ENCODE measurements around the gene CLNK. TPM values are rescaled to one million over a fixed set of nuclear protein-coding genes. Genes with fewer than 3 reads are reported as not detected.

CLNK gene
- total RNA-seq, 5 donors from 2014 or later (not counting 1 experiment from before 2014, with no cell fraction given): 0.07 to 0.39 (median 0.20) TPM

GRCh38 chr4:10703766-10704429, 19.3 kb upstream of the CLNK start:
- H3K36me3 ChIP-seq (ENCODE audit: control insufficient read depth in 2 of 2, extremely low read depth in 1 of 2, insufficient read depth in 1 of 2, low read length in 1 of 2): no peaks in the 10 kb centered on the region
- H3K4me1 Mint-ChIP-seq: no peaks in the 10 kb centered on the region
- WGBS (ENCODE audit: insufficient coverage): no CpG with 5 or more reads among the region's 3 CpGs

DNA sequence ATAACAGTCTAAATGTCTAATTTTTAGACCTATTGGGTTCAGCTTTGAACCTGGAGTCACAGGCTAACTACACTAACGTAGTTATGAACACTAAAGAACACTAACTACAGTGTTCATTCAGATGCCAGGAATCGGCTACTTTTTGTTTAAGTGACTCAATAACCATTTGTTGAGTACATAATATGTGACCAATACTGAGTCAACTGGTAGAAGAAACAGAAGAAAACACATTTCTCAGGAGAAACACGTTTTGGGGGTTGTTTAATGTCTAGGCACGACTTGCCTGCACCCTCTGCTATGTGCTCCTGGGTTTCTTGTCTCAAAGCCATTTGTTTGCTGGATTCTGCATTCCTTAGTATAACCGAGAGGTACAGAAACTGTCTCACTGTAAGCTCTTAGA, 18.6 kb upstream of the CLNK start:
- H3K27ac Mint-ChIP-seq: no peak overlapping the region
- no peaks in the 10 kb centered on the region for H3K4me1 ChIP-seq (ENCODE audit: control insufficient read depth in 1 of 2, extremely low read depth in 1 of 2, insufficient read depth in 2 of 2, low read length in 2 of 2)
- no peaks in the 10 kb centered on the region for H3K9me3 ChIP-seq
- POLR2A ChIA-PET: no interaction called here
- H3K27ac ChIP-seq (ENCODE audit: low read length): no peak overlapping the region
- no peaks in the 10 kb centered on the region for H3K27me3 ChIP-seq (replicated peaks in 1 of 2; ENCODE audit: control insufficient read depth in 2 of 2, extremely low read depth in 1 of 2, insufficient read depth in 2 of 2, low read length in 1 of 2)
- CTCF ChIA-PET: interaction anchor here in 1 of 2 donors (0.5 kb wide), 1 partner anchor 14 kb away, joined by 4 read pairs; no protein-coding TSS in a partner anchor
- H3K36me3 ChIP-seq (ENCODE audit: control insufficient read depth in 2 of 2, extremely low read depth in 1 of 2, insufficient read depth in 1 of 2, low read length in 1 of 2): no peaks in the 10 kb centered on the region
- H3K27me3 Mint-ChIP-seq: no peaks in the 10 kb centered on the region
- ATAC-seq (replicated peaks in 1 of 4) (no peak), DNase-seq (no peak)
- no peak overlapping the region for H3K4me3 ChIP-seq (ENCODE audit: control insufficient read depth in 1 of 2, extremely low read depth in 1 of 2, low read length in 1 of 2)
- H3K4me1 Mint-ChIP-seq: no peaks in the 10 kb centered on the region
- no peaks in the 10 kb centered on the region for H3K36me3 Mint-ChIP-seq
- 77% methylated on average over 2 of the region's 5 CpGs for WGBS (ENCODE audit: insufficient coverage)
- peaks cover 0 to 6% (median 2%) of the 10 kb centered on the region in 3 donors for H3K9me3 Mint-ChIP-seq
- no peak overlapping the region for H3K4me3 Mint-ChIP-seq

More at GRCh38 chr4:10703766-10704429, 19.3 kb upstream of the CLNK start:
- CTCF ChIA-PET: no interaction called here
- DNase-seq (no peak), ATAC-seq (replicated peaks in 1 of 4) (no peak)
- Mint-ChIP-seq H3K4me3 (no peak overlapping the region), H3K27ac (no peak overlapping the region), H3K9me3 (peaks cover 0 to 4% (median 2%) of the 10 kb centered on the region in 3 donors), H3K36me3 (no peaks in the 10 kb centered on the region), H3K27me3 (no peaks in the 10 kb centered on the region)
- H3K4me1 ChIP-seq (ENCODE audit: control insufficient read depth in 1 of 2, extremely low read depth in 1 of 2, insufficient read depth in 2 of 2, low read length in 2 of 2): no peaks in the 10 kb centered on the region
- no peak overlapping the region for H3K4me3 ChIP-seq (ENCODE audit: control insufficient read depth in 1 of 2, extremely low read depth in 1 of 2, low read length in 1 of 2)
- POLR2A ChIA-PET: no interaction called here
- H3K27me3 ChIP-seq (replicated peaks in 1 of 2; ENCODE audit: control insufficient read depth in 2 of 2, extremely low read depth in 1 of 2, insufficient read depth in 2 of 2, low read length in 1 of 2): no peaks in the 10 kb centered on the region
- H3K9me3 ChIP-seq: no peaks in the 10 kb centered on the region
- no peak overlapping the region for H3K27ac ChIP-seq (ENCODE audit: low read length)

DNA sequence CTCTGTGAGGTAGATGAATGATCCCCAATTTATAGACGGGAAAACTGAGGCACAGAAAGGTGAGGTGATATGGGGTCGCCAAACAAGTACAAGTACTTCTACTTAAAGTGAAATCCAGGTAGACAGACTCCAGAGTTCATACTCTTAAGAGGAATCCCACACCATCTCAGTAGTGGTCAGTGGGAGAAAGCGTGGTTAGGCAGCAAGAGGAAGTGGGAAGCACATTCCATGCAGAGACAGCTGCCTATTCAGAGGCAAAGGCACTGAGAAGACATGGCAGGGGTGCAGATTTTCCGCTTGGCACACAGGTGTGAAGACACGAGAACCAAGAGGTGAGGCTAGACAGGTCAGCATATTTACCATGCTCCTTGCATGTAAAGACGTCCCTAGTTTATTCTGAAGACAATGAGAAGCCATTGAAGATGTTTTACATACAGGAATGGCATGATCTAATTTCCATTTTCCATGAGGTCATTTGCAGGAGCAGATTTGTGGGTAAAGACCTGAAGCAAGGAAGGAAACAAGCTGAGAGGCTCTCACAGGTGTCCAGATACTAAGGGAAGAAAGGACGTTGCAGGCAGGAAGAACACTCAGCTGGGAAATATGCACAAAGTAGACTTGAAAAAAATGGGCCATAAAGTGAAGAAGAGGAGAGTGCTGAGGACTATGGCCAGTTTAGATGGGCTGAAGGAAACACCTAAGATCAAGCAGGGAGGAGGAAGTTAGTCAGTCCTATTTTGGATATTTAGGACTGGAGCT, 17.3 kb upstream of the CLNK start:
- CTCF ChIA-PET: no interaction called here
- ATAC-seq (replicated peaks in 1 of 4) (no peak), DNase-seq (no peak)
- Histone ChIP-seq H3K4me1 (ENCODE audit: control insufficient read depth in 1 of 2, extremely low read depth in 1 of 2, insufficient read depth in 2 of 2, low read length in 2 of 2) (no peaks in the 10 kb centered on the region), H3K27ac (ENCODE audit: low read length) (no peak overlapping the region), H3K27me3 (replicated peaks in 1 of 2; ENCODE audit: control insufficient read depth in 2 of 2, extremely low read depth in 1 of 2, insufficient read depth in 2 of 2, low read length in 1 of 2) (no peaks in the 10 kb centered on the region), H3K36me3 (ENCODE audit: control insufficient read depth in 2 of 2, extremely low read depth in 1 of 2, insufficient read depth in 1 of 2, low read length in 1 of 2) (no peaks in the 10 kb centered on the region), H3K4me3 (ENCODE audit: control insufficient read depth in 1 of 2, extremely low read depth in 1 of 2, low read length in 1 of 2) (no peak overlapping the region), H3K9me3 (no peaks in the 10 kb centered on the region)
- POLR2A ChIA-PET: interaction anchor here in 1 of 2 donors (0.6 kb wide), 1 partner anchor 19 kb away, joined by 4 read pairs; no protein-coding TSS in a partner anchor
- Mint-ChIP-seq H3K36me3 (no peaks in the 10 kb centered on the region), H3K4me3 (no peak overlapping the region), H3K27ac (no peak overlapping the region), H3K4me1 (no peaks in the 10 kb centered on the region), H3K9me3 (peaks cover 0 to 6% (median 2%) of the 10 kb centered on the region in 3 donors), H3K27me3 (no peaks in the 10 kb centered on the region)
- WGBS (ENCODE audit: insufficient coverage): 58% methylated on average over 4 of the region's 7 CpGs

DNA sequence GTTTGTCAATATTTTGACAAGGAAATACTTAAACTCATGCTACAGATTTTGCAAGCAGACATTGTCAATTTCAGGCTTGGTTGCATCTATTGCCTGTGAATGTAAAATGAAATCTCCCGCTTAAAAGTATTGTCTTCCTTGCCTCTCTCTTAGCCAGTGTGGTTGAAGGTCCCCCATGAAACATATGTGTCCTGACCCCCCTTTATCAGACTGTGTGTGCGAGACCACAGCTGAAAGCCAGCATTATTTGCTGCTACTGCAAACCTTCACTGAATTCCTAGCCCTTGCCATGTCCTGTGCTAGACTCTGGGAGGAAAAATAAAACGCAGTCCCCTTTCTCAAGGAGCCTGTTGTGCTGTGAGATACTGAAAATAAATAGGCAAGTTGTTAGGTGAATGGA, 16.6 kb upstream of the CLNK start:
- CTCF ChIA-PET: no interaction called here
- no peak overlapping the region for H3K27ac ChIP-seq (ENCODE audit: low read length)
- H3K27ac Mint-ChIP-seq: no peak overlapping the region

DNA sequence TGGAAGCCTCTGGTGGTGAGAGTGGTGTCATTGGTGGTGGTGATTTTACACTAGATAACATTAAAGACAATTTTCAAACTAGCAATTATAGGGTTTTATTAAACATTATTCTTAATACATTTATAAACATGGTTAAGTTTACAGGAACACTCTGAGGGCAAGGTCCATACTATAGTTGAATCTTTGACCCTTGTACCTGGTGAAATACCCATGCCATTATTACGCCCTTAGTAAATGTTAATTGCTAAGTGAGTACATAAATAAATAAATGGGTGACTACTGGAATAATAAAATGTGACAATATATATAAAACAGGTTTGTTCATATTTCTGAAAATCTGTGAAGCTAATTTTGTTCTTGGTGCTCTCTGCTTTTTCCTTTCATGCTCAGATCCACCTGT, 13.6 kb upstream of the CLNK start:
- Mint-ChIP-seq H3K27ac (no peak overlapping the region), H3K36me3 (no peaks in the 10 kb centered on the region), H3K4me3 (no peak overlapping the region), H3K27me3 (no peaks in the 10 kb centered on the region), H3K9me3 (peaks cover 0 to 6% (median 2%) of the 10 kb centered on the region in 3 donors), H3K4me1 (no peaks in the 10 kb centered on the region)
- Histone ChIP-seq H3K4me3 (ENCODE audit: control insufficient read depth in 1 of 2, extremely low read depth in 1 of 2, low read length in 1 of 2) (no peak overlapping the region), H3K36me3 (ENCODE audit: control insufficient read depth in 2 of 2, extremely low read depth in 1 of 2, insufficient read depth in 1 of 2, low read length in 1 of 2) (no peaks in the 10 kb centered on the region), H3K9me3 (no peaks in the 10 kb centered on the region), H3K27ac (ENCODE audit: low read length) (no peak overlapping the region), H3K27me3 (replicated peaks in 1 of 2; ENCODE audit: control insufficient read depth in 2 of 2, extremely low read depth in 1 of 2, insufficient read depth in 2 of 2, low read length in 1 of 2) (no peaks in the 10 kb centered on the region), H3K4me1 (ENCODE audit: control insufficient read depth in 1 of 2, extremely low read depth in 1 of 2, insufficient read depth in 2 of 2, low read length in 2 of 2) (no peaks in the 10 kb centered on the region)
- no peak for DNase-seq
- ATAC-seq (replicated peaks in 1 of 4): no peak
- ChIA-PET CTCF (no interaction called here), POLR2A (no interaction called here)
- WGBS (ENCODE audit: insufficient coverage): 100% methylated on average over 1 of the region's 1 CpG

More for the DNA sequence above, 16.6 kb upstream of the CLNK start:
- Mint-ChIP-seq H3K4me1 (no peaks in the 10 kb centered on the region), H3K27me3 (no peaks in the 10 kb centered on the region), H3K36me3 (no peaks in the 10 kb centered on the region), H3K4me3 (no peak overlapping the region), H3K9me3 (peaks cover 0 to 6% (median 2%) of the 10 kb centered on the region in 3 donors)
- H3K36me3 ChIP-seq (ENCODE audit: control insufficient read depth in 2 of 2, extremely low read depth in 1 of 2, insufficient read depth in 1 of 2, low read length in 1 of 2): no peaks in the 10 kb centered on the region
- DNase-seq: no peak
- ATAC-seq (replicated peaks in 1 of 4): no peak
- H3K4me1 ChIP-seq (ENCODE audit: control insufficient read depth in 1 of 2, extremely low read depth in 1 of 2, insufficient read depth in 2 of 2, low read length in 2 of 2): no peaks in the 10 kb centered on the region
- no peak overlapping the region for H3K4me3 ChIP-seq (ENCODE audit: control insufficient read depth in 1 of 2, extremely low read depth in 1 of 2, low read length in 1 of 2)
- H3K9me3 ChIP-seq: no peaks in the 10 kb centered on the region
- no peaks in the 10 kb centered on the region for H3K27me3 ChIP-seq (replicated peaks in 1 of 2; ENCODE audit: control insufficient read depth in 2 of 2, extremely low read depth in 1 of 2, insufficient read depth in 2 of 2, low read length in 1 of 2)
- POLR2A ChIA-PET: interaction anchor here in 1 of 2 donors (0.5 kb wide), 1 partner anchor 19 kb away, joined by 3 read pairs; no protein-coding TSS in a partner anchor
- WGBS (ENCODE audit: insufficient coverage): 100% methylated on average over 1 of the region's 3 CpGs

DNA sequence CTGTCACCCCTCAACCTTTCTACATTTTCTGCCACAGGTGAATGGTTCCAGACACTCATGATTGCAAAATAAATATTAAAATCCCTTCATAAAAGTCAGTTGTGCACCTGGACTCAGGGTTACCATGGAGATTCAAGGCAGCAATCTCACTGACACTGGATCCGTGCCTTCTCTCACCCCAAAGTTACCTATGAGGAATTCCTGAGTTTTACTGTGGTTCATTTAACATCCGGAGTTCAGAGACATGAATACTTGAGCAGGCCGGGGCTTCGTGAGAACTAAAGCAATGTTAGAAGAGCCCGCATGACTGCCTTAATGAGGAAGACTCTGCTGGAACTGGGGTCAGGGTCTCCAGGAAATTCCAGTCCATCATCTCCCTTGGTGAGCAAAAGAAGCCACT, 12.5 kb upstream of the CLNK start:
- no peak overlapping the region for H3K27ac Mint-ChIP-seq
- Histone ChIP-seq H3K27ac (ENCODE audit: low read length) (no peak overlapping the region), H3K36me3 (ENCODE audit: control insufficient read depth in 2 of 2, extremely low read depth in 1 of 2, insufficient read depth in 1 of 2, low read length in 1 of 2) (no peaks in the 10 kb centered on the region), H3K4me3 (ENCODE audit: control insufficient read depth in 1 of 2, extremely low read depth in 1 of 2, low read length in 1 of 2) (no peak overlapping the region), H3K27me3 (replicated peaks in 1 of 2; ENCODE audit: control insufficient read depth in 2 of 2, extremely low read depth in 1 of 2, insufficient read depth in 2 of 2, low read length in 1 of 2) (no peaks in the 10 kb centered on the region), H3K9me3 (no peaks in the 10 kb centered on the region), H3K4me1 (ENCODE audit: control insufficient read depth in 1 of 2, extremely low read depth in 1 of 2, insufficient read depth in 2 of 2, low read length in 2 of 2) (no peaks in the 10 kb centered on the region)
- H3K4me3 Mint-ChIP-seq: no peak overlapping the region
- ATAC-seq (replicated peaks in 1 of 4) (no peak), DNase-seq (no peak)
- 78% methylated on average over 5 of the region's 5 CpGs for WGBS (ENCODE audit: insufficient coverage)
- no peaks in the 10 kb centered on the region for H3K27me3 Mint-ChIP-seq
- CTCF ChIA-PET: no interaction called here
- no peaks in the 10 kb centered on the region for H3K36me3 Mint-ChIP-seq
- peaks cover 0 to 6% (median 2%) of the 10 kb centered on the region in 3 donors for H3K9me3 Mint-ChIP-seq
- no peaks in the 10 kb centered on the region for H3K4me1 Mint-ChIP-seq
- POLR2A ChIA-PET: no interaction called here
